IgD-negative memory B cell (primary cell): ENCODE data around the gene RGS12. TPM values are rescaled to one million over a fixed set of nuclear protein-coding genes. Genes with fewer than 3 reads are reported as not detected.
"Not testable (repeated sequence)": the region's sequence is repeated elsewhere in the genome, so short reads cannot be mapped to it uniquely, and the experiment has no call there.

Source experiments
- H3K27ac Mint-ChIP-seq, 3 donors: one replicate each; pipeline ENCODE4 v1.8.0; 2020 to 2022; ENCODE audit warnings: mild to moderate bottlenecking in 3 of 3, mixed read lengths in 3 of 3, moderate library complexity in 1 of 3
- H3K27me3 Mint-ChIP-seq: one replicate; pipeline ENCODE4 v1.8.0; 2021; ENCODE audit warnings: mixed read lengths
- H3K36me3 Mint-ChIP-seq: one replicate; pipeline ENCODE4 v1.8.0; 2020; ENCODE audit warnings: mild to moderate bottlenecking, mixed read lengths
- H3K4me1 Mint-ChIP-seq, 3 donors: one replicate each; pipeline ENCODE4 v1.8.0; 2020 to 2022; ENCODE audit warnings: mixed read lengths in 3 of 3, mild to moderate bottlenecking in 1 of 3
- H3K4me3 Mint-ChIP-seq, 4 donors: one replicate each; pipeline ENCODE4 v1.8.0; 2020 to 2022; ENCODE audit warnings: mild to moderate bottlenecking in 4 of 4, mixed read lengths in 4 of 4, moderate library complexity in 3 of 4
- H3K9me3 Mint-ChIP-seq, 3 donors: one replicate each; pipeline ENCODE4 v1.8.0; 2020 to 2021; ENCODE audit warnings: mixed read lengths in 3 of 3, mild to moderate bottlenecking in 1 of 3
- polyA plus RNA-seq: library from polyadenylated mRNA; unstranded; fragments of 300-500 nt; fragmentation: Illumina TruSeq; gene quantifications from one replicate; pipeline ENCODE4 v1.2.3, GENCODE V29; 2021

Gene RGS12
- polyA plus RNA-seq, 1 donor from 2014 or later: 0.81 TPM

- Mint-ChIP-seq H3K27me3 (peaks cover 8% of the 10 kb centered on the region), H3K9me3 (no peaks in the 10 kb centered on the region), H3K27ac (peak overlapping the region in 1 of 3 donors; percentile 56)
Measured at GRCh38 chr4:3295837-3296624, 3.2 kb downstream of the RGS12 start.

GRCh38 chr4:3296651-3297050 is 3.8 kb downstream of the RGS12 start:
- no peaks in the 10 kb centered on the region for H3K9me3 Mint-ChIP-seq
- peaks cover 12 to 14% (median 13%) of the 10 kb centered on the region in 3 donors for H3K4me1 Mint-ChIP-seq
- H3K36me3 Mint-ChIP-seq: peaks cover 3% of the 10 kb centered on the region
- H3K4me3 Mint-ChIP-seq: peak overlapping the region in 1 of 4 donors; percentile 57
- H3K27ac Mint-ChIP-seq: peak overlapping the region in 1 of 3 donors; percentile 56
- peaks cover 4% of the 10 kb centered on the region for H3K27me3 Mint-ChIP-seq

More at GRCh38 chr4:3295837-3296624, 3.2 kb downstream of the RGS12 start:
- Mint-ChIP-seq H3K36me3 (peaks cover 3% of the 10 kb centered on the region), H3K4me1 (peaks cover 9 to 11% (median 10%) of the 10 kb centered on the region in 3 donors), H3K4me3 (peak overlapping the region in 1 of 4 donors; percentile 57)

- Mint-ChIP-seq H3K9me3 (no peaks in the 10 kb centered on the region), H3K4me3 (peak overlapping the region in 1 of 4 donors; percentile 57), H3K27ac (peak overlapping the region in 1 of 3 donors; percentile 22), H3K4me1 (peaks cover 15 to 16% (median 16%) of the 10 kb centered on the region in 3 donors), H3K27me3 (peaks cover 1% of the 10 kb centered on the region), H3K36me3 (peaks cover 3% of the 10 kb centered on the region)
Measured at GRCh38 chr4:3297066-3297859, 4.4 kb downstream of the RGS12 start.

GRCh38 chr4:3299122-3299975 is 6.5 kb downstream of the RGS12 start:
- peak overlapping the region in 1 of 4 donors; percentile 1 for H3K4me3 Mint-ChIP-seq
- no peak overlapping the region for H3K27ac Mint-ChIP-seq
- H3K4me1 Mint-ChIP-seq: peaks cover 23 to 29% (median 28%) of the 10 kb centered on the region in 3 donors
- H3K27me3 Mint-ChIP-seq: peaks cover 11% of the 10 kb centered on the region
- H3K9me3 Mint-ChIP-seq: no peaks in the 10 kb centered on the region
- peaks cover 2% of the 10 kb centered on the region for H3K36me3 Mint-ChIP-seq

GRCh38 chr4:3299976-3300671 is 7.3 kb downstream of the RGS12 start:
- Mint-ChIP-seq H3K9me3 (no peaks in the 10 kb centered on the region), H3K36me3 (no peaks in the 10 kb centered on the region), H3K4me3 (no peak overlapping the region), H3K4me1 (peaks cover 23 to 29% (median 24%) of the 10 kb centered on the region in 3 donors), H3K27ac (no peak overlapping the region), H3K27me3 (peaks cover 12% of the 10 kb centered on the region)

- H3K27me3 Mint-ChIP-seq: peaks cover 13% of the 10 kb centered on the region
- not testable (repeated sequence) for H3K4me3 Mint-ChIP-seq, H3K36me3 Mint-ChIP-seq, H3K9me3 Mint-ChIP-seq
- H3K27ac Mint-ChIP-seq: peak overlapping the region in 1 of 3 donors; percentile 48
- H3K4me1 Mint-ChIP-seq: peaks cover 23 to 35% (median 26%) of the 10 kb centered on the region in 3 donors
Measured at GRCh38 chr4:3300882-3301281, 8.1 kb downstream of the RGS12 start.

GRCh38 chr4:3301450-3302172 is 8.8 kb downstream of the RGS12 start:
- no peaks in the 10 kb centered on the region for H3K9me3 Mint-ChIP-seq
- peak overlapping the region; percentile 4 to 83 (median 40) for H3K4me3 Mint-ChIP-seq
- no peaks in the 10 kb centered on the region for H3K36me3 Mint-ChIP-seq
- H3K4me1 Mint-ChIP-seq: peaks cover 23 to 36% (median 30%) of the 10 kb centered on the region in 3 donors
- peak overlapping the region; percentile 19 to 83 (median 77) for H3K27ac Mint-ChIP-seq
- peaks cover 13% of the 10 kb centered on the region for H3K27me3 Mint-ChIP-seq

GRCh38 chr4:3302173-3302785 is 9.5 kb downstream of the RGS12 start:
- peak overlapping the region; percentile 77 to 83 (median 81) for H3K27ac Mint-ChIP-seq
- peaks cover 13% of the 10 kb centered on the region for H3K27me3 Mint-ChIP-seq
- no peaks in the 10 kb centered on the region for H3K36me3 Mint-ChIP-seq
- no peaks in the 10 kb centered on the region for H3K9me3 Mint-ChIP-seq
- H3K4me3 Mint-ChIP-seq: peak overlapping the region; percentile 47 to 86 (median 75)
- H3K4me1 Mint-ChIP-seq: peaks cover 23 to 36% (median 30%) of the 10 kb centered on the region in 3 donors

- peaks cover 15% of the 10 kb centered on the region for H3K27me3 Mint-ChIP-seq
- peak overlapping the region; percentile 47 to 86 (median 75) for H3K4me3 Mint-ChIP-seq
- peaks cover 23 to 36% (median 30%) of the 10 kb centered on the region in 3 donors for H3K4me1 Mint-ChIP-seq
Measured at GRCh38 chr4:3302786-3303564, 10.2 kb downstream of the RGS12 start.

GRCh38 chr4:3303565-3303824 is 10.7 kb downstream of the RGS12 start:
- no peaks in the 10 kb centered on the region for H3K9me3 Mint-ChIP-seq
- no peaks in the 10 kb centered on the region for H3K36me3 Mint-ChIP-seq
- no peak overlapping the region for H3K27ac Mint-ChIP-seq
- peaks cover 23 to 36% (median 30%) of the 10 kb centered on the region in 3 donors for H3K4me1 Mint-ChIP-seq
- H3K4me3 Mint-ChIP-seq: peak overlapping the region in 1 of 4 donors; percentile 76
- peaks cover 16% of the 10 kb centered on the region for H3K27me3 Mint-ChIP-seq

More at GRCh38 chr4:3302786-3303564, 10.2 kb downstream of the RGS12 start:
- H3K27ac Mint-ChIP-seq: peak overlapping the region; percentile 77 to 83 (median 81)
- H3K9me3 Mint-ChIP-seq: no peaks in the 10 kb centered on the region
- no peaks in the 10 kb centered on the region for H3K36me3 Mint-ChIP-seq

GRCh38 chr4:3303923-3304710 is 11.3 kb downstream of the RGS12 start:
- H3K4me1 Mint-ChIP-seq: peaks cover 23 to 35% (median 30%) of the 10 kb centered on the region in 3 donors
- H3K27ac Mint-ChIP-seq: peak overlapping the region in 1 of 3 donors; percentile 62

More at GRCh38 chr4:3303923-3304710, 11.3 kb downstream of the RGS12 start:
- H3K9me3 Mint-ChIP-seq: no peaks in the 10 kb centered on the region
- no peak overlapping the region for H3K4me3 Mint-ChIP-seq
- H3K36me3 Mint-ChIP-seq: no peaks in the 10 kb centered on the region
- H3K27me3 Mint-ChIP-seq: peaks cover 16% of the 10 kb centered on the region
